SIG-M5 treated with dmso at 0.1 percent for 504 hours (cell line): ENCODE results near the gene CHST2.
"Not testable (repeated sequence)": the region's sequence is repeated elsewhere in the genome, so short reads cannot be mapped to it uniquely, and the experiment has no call there.

Experiments used
- DNase-seq: peaks from one replicate; lab custom pipeline; 2025; ENCODE audit not compliant: unreplicated experiment; lab: John Stamatoyannopoulos, UW

The CHST2 gene, protein sequence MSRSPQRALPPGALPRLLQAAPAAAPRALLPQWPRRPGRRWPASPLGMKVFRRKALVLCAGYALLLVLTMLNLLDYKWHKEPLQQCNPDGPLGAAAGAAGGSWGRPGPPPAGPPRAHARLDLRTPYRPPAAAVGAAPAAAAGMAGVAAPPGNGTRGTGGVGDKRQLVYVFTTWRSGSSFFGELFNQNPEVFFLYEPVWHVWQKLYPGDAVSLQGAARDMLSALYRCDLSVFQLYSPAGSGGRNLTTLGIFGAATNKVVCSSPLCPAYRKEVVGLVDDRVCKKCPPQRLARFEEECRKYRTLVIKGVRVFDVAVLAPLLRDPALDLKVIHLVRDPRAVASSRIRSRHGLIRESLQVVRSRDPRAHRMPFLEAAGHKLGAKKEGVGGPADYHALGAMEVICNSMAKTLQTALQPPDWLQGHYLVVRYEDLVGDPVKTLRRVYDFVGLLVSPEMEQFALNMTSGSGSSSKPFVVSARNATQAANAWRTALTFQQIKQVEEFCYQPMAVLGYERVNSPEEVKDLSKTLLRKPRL

DNA sequence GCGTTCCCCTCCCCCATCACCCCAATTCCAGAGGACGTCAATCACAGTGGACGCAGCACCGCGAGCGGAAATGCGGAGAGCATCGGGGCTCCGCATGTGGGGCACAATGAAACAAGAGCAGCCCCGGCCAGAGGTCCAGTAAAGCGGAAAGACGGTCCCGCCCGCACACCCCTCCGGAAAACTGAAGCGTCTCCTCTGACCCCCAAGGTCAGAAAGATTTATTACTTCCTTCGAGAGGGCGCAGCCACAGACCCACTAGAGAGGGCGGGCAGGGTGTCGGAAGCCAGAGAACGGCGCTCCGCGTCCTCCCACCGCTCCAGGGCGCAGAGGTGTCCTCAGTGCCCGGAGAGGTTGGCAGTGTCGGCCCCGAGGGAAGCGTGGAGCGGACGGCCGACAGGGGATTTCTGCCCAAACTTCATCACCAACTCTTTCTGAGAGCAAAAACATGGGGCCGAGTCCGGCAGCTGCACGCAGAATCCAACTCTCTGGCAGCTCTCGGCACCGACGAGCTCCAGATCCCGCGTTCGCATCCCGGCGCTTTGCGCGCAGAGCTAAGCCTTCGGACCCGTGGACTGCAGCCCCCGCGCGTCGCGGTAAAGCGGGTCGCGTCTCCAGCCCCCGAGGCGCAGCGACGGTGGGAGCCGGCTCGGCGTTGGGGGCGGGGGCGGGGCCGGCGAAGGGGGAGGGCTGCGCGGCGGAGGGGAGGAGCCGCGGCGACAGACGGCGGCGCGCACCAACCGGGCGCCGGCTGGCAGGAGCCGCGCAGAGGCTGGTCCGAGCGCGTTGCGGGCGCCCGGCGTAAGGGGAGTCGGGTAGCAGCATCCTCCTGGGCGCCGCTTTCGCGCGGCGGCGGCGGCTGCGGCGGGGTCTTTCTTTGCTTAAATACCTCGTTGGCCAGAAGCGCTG is at the start of gene CHST2:
TSS of gene CHST2 (plus strand) at position 763 of the 906 bp plus-strand sequence. CDS start 1,046 bp downstream, outside the sequence.
- peak; percentile 51 for DNase-seq

DNA sequence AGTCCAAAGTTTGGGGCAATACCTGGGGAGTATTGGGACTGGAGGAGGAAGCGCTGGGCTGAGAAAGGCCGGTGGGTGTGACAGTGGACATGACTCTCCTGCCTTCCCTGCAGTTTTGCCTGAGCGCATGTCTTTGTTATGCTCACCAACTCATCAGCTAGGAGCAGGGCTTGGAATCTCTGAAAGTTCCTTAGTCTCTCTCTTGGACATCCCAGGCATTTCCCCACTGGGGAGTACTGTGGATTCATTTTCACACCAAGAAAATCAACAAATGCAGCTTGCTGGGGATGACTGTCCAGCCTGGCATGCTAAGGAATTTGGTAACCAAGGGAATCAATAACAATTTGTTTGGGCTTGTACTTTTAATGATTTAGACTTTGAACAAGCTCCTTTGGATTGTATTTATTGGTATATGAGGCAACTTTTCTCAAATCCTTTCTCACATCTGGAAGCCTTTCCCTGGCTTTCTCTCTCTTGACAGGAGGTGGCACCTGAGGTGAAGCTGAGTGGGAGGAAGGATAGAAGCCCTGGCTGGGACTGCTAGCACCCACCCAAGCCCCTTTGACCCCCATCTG is 48.5 kb upstream of the CHST2 start:
- DNase-seq = no peak

DNA sequence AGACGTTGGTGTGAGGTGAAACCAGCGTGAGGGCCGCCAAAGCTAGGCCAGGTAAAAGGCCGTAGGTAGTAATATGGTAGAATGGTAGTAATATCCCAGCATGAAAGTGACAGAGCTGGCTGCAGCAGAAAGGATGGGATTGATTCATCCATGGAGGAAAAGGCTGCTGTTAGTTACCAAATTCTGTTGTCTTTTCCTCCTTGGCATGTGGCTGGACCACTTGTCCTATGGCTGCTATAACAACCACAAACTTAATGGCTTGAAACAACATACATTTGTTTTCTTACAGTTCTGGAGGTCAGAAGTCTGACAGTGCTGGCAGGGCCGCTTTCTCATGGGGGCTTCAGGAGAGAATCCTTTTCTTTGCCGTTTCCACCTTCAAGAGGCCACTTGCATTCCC is 47.8 kb upstream of the CHST2 start:
- no peak for DNase-seq

DNA sequence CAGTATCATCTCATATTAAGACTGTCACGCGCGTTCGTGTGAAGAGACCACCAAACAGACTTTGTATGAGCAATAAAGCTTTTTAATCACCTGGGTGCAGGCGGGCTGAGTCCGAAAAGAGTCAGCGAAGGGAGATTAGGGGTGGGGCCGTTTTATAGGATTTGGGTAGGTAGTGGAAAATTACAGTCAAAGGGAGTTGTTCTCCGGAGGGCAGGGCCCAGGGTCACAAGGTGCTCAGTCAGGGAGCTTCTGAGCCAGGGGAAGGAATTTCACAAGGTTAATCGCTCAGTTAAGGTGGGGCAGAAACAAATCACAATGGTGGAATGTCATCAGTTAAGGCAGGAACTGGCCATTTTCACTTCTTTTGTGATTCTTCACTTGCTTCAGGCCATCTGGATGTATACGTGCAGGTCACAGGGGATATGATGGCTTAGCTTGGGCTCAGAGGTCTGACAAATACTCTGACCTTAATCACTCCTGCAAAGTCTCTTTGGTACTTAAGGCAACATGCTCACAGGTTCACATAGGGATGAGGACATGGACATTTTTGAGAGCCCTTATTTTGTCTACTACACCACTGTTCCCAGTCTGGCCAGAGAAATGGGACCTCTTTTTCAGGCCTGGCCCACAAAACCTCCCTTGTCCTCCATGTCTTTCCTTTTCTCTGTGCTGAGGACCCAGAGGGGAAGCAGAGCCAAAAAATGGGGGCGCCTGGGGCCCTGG is 47.1 kb upstream of the CHST2 start:
- DNase-seq = not testable (repeated sequence)

DNA sequence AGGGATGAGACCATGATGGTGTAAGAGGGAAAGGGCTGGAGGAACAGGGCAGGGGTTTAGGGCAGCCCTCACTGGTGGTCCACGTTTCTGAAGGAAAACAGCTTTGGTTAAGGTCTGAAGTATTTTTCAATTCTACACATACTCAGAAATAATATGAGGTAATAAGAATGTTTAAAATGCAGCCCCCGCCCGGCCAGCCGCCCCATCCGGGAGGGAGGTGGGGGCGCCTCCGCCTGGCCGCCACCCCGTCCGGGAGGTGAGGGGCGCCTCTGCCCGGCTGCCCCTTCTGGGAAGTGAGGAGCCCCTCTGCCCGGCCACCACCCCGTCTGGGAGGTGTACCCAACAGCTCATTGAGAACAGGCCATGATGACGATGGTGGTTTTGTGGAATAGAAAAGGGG is 46.0 kb upstream of the CHST2 start:
- not testable (repeated sequence) for DNase-seq

DNA sequence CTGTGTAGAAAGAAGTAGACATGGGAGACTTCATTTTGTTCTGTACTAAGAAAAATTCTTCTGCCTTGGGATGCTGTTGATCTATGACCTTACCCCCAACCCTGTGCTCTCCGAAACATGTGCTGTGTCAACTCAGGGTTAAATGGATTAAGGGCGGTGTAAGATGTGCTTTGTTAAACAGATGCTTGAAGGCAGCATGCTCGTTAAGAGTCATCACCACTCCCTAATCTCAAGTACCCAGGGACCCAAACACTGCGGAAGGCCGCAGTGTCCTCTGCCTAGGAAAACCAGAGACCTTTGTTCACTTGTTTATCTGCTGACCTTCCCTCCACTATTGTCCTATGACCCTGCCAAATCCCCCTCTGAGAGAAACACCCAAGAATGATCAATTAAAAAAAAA is 45.6 kb upstream of the CHST2 start:
- not testable (repeated sequence) for DNase-seq

DNA sequence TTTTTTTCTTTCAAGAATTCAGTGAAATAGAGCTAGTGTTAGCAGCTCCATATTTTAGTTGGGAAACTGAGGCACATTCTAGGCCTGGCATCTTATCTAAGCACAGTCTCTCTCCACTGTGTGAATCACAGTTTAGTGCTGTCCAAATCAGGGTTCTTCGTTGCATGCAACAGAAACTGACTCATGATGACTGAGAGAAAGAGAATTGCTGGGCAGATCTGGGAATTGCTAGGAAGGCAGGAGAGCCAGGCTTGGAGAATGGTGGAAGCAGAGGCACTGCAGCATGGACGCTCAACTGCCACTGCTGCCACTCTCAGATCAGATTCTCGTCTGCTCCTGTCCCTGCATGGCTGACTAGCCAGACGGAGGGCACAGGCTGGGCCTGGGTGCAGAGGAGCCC is 40.7 kb upstream of the CHST2 start:
- no peak for DNase-seq

DNA sequence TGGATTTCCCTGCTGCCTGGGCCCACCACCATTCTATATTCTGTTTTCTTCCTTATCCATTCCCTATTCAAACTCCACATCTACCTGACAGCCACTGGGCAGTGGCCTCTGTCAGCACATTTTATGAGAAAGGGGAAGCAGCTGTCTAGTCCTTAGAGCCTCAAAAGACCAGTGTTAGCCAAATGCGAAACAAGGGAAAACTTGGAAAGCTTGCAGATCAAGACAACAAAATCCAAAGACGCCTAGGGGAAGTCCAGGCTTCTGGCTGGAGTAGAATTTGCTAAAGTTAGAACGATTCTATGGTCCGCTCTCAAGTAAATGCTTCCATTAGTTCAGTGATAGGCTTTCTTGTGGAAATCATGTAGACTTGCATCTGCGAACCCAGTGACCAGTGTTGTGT is 39.4 kb upstream of the CHST2 start:
- DNase-seq = no peak

DNA sequence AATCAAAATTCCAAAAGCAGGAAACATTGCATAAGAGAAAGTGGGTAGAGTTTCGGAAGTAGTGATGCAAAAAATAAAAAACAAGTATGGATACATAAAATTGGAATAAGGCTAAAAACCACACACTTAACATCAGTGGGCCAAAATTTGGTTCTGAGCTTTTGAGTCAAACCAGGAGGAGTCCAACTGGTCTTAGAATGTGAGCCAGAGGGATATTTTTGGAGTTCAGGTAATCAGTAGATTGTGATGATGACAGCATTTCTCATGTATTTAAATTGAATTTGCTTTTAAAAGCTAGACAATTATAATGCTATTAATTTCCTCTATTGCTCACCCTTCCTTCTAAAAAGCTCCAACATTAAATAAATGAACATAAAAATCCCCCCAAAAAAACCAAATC is 38.2 kb upstream of the CHST2 start:
- no peak for DNase-seq

DNA sequence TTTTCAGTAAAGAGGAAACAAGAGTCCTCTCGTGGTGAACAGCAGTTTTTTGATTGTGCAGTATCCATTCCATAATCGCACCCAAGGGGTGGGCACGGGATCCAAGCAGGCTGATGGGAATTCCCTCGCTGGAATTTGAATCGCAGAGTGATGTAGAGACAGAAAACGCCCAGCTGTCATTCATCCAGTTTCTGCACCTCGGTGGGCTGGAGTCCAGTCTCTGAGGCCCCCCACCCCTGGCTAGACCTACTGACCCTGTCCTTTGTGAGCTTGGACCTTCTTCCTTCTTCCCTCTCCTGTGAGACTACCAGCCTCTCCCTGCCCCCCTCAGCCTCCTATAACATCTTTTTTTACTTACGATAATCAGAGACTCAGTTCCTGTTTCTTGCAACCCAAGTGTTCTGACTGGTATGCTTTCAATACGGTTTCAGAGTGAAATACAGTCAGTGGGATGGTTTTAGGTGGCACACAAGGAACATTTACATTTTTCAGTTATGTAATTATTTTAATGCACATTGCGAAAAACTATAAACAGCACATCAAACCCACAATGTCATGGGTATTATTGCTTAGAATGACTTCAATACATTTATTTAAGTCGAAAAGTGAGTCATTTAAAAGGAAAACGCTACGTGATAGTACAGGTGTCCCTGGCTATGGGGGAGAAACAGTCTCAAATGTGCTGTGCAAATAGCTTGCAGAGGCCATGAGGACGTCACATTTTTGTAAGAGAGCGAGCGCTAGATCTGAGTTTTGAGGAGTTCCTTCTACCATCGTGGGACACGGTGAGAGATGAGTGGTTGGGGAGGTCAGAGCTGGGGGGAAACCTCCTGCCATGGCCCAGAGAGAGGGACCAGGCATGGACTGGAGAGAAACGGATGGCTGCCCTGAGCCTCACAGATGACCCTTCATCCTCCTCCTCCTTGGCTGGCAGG is 37.5 kb upstream of the CHST2 start:
- DNase-seq = peak; percentile 74

DNA sequence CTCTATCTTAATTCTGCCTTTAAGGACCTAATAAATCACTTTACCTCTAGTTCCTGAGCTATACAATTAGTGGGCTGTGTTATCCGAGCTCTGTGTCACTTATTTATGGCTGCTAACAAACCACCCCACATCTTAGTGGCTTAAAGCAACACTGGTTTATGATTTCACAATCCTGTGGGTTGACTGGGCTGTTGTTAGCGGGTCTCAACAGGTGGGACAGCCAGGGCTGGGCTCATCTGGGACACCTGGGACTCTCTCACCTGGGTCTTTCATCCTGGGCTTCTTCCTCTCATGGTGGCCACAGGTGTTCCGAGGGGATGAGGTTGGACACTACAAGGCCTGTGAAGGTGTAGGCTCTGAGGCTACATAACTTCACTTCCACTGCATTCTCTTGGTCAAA is 35.8 kb upstream of the CHST2 start:
- DNase-seq = no peak

DNA sequence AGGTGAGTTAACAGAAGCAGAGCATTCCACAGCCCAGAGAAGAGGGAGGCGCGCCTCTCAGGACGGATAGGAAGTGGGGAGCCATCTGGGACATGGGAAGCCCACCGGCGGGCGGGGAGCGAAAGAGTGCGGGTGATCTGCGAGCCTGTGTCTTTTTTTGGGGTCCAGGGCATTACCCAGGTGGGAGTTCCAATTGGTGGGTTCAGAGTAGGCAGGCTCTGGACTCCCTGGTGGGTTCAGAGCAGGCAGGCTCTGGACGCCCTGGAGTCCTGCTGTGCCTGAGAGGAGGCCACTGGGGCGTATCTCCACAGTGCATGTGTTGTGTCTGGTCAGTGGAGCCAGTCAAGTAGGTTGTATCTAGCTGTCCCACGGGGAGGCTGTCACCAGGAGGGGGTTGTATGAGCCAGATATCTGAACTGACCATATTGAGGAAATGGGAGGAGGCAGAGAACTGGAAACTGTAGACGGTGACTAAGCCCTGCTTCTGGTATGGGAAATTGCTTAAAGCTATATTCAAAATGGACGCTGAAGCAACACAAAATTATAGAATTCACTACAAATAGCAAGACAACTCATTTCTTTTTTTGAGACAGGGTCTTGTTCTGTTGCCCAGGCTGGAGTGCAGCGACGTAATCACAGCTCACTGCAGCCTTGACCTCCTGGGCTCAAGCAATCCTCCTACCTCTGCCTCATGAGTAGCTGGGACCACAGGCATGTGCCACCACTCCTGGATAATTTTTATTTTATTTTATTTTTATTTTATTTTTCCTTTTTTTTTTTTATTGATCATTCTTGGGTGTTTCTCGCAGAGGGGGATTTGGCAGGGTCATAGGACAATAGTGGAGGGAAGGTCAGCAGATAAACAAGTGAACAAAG is 34.5 kb upstream of the CHST2 start:
- DNase-seq = peak; percentile 83

DNA sequence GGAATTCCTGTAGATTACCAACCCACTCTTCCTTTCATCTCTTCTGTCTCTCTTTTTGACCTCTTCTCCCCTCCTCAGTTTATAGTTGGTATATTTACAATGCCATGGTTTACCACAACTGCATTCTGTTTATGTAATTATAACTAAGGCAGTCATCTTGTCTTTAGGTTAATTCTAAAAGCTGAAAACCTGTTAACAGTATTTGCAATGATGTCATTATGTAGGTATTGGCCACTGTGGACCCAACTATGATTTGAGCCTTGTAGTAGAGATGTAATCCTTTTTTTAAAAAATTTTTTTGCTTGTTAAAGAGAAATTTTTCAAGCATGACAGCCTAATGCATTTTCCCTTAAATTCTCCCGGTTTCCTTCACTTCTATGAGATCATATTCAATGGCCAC is 30.7 kb upstream of the CHST2 start:
- DNase-seq = no peak

DNA sequence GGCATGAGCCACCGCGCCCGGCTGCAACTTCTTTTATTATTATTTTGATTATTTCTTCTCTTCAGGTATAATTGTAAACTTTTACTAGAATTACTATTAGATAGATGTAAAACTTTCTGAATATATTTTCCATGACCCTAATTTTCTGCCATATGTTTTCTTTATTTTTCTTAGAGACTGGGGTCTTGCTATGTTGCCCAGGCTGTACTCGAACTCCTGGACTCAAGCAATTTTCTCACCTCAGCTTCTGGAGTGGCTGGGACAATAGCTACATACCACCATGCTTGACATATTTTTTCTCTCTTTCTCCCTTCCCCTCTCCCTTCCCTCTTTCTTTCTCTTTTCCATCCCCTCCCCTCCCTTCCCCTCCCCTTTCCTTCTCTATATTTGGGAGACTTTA is 29.6 kb upstream of the CHST2 start:
- DNase-seq = no peak

DNA sequence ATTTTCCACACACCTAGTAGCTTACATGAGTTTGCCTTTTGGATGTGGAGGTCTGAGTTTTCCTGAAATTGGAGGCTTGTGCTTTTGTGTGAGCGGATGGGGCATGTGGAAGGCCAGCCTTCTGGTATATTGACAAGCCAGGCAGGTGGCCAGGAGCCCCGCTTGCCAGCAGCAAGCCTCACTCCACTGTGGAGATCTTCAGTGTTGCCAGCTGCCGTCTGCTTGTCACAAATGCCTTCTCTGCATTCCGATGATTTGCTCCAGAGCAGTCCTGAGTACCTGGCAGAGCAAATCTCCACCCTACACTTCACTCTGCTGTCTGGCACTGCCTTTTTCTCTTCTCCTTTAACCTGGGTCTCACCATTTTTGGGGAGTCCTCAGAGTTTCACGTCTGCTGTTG is 29.1 kb upstream of the CHST2 start:
- DNase-seq = no peak

DNA sequence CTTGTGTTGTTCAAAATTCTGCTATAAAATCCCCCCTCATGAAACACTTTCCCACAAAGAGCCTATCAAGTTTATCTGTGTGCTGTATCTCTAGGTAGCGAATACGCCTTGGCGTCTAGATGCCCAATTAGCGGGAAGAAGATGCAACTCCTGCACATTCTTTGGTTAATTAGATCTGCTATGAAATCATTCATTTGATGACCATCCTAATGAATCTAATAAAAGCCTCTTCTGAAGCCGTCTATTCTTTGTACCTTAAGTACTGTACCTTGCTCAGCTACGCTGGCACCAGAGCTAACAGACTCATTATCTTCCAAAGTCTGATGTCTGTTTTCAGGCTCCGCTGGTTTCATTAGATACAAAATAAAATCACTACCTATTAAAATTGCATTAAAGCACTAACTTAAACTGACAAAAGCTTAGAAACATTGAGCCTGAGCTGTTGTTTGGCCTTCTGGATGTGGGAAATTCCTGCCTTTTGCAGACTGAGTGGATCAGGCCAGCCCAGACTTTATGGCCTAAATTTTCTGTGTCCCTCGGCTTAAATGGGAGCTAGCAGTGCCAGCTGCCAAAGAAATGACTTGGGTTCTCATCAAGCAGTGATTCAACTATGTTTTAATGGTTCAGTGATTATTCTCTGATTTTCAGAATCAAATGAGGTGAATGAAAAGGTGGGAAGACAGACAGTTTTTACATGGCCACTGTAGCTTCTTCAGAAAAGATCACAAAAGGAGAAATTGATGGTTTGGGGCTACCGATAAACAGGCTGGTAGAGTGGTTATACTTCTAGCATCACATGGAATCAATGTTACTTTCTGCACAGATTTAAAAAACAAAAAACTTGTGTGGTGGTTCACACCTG is 28.4 kb upstream of the CHST2 start:
- no peak for DNase-seq

DNA sequence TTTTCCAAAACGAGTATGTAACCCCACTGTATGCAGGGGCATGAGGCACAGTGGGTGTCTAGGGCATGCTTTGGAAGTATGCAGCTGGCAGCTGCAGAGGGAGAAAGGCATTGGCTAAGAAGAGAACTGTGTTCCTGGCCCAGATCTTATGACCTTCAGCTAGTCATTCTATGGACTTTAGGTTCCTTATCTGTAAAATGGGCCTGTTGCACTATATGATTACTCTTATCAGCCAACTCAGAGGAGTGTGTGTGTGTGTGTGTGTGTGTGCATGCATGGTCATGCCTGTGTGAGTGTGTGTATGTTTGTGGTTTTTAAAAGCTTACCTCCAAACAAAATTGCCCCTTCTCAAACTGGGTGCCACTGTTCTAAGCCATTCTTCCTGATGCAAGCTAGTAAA is 27.4 kb upstream of the CHST2 start:
- DNase-seq = no peak

DNA sequence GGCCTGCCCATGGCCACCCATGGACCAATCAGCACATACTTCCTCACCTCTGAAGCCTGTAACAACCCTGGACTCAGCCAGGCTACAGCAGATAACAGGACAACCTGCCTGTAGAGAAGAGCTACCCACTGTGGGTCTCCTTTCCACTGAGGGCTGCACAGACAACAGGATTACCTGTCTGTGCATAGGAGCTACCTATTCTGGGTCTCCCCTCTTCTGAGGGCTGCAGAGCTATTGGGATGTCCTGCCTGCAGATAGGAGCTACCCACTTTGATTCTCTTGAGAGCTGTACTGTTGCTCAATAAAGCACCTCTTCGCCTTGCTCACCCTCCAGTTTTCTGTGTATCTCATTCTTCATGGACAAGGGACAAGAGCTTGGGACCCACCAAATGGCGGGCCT is 23.8 kb upstream of the CHST2 start:
- DNase-seq = no peak
